ENCODE data around the gene AASS. TPM values are rescaled to one million over a fixed set of nuclear protein-coding genes. Genes with fewer than 3 reads are reported as not detected.
A peak's percentile ranks its signal among the peaks of the same experiment; 100 is the strongest.
"Not testable (repeated sequence)": the region's sequence is repeated elsewhere in the genome, so short reads cannot be mapped to it uniquely, and the experiment has no call there.

The AASS gene
- 10 to 100 TPM; 50.7 to 92.7 (median 68.1) TPM for total RNA-seq

DNA sequence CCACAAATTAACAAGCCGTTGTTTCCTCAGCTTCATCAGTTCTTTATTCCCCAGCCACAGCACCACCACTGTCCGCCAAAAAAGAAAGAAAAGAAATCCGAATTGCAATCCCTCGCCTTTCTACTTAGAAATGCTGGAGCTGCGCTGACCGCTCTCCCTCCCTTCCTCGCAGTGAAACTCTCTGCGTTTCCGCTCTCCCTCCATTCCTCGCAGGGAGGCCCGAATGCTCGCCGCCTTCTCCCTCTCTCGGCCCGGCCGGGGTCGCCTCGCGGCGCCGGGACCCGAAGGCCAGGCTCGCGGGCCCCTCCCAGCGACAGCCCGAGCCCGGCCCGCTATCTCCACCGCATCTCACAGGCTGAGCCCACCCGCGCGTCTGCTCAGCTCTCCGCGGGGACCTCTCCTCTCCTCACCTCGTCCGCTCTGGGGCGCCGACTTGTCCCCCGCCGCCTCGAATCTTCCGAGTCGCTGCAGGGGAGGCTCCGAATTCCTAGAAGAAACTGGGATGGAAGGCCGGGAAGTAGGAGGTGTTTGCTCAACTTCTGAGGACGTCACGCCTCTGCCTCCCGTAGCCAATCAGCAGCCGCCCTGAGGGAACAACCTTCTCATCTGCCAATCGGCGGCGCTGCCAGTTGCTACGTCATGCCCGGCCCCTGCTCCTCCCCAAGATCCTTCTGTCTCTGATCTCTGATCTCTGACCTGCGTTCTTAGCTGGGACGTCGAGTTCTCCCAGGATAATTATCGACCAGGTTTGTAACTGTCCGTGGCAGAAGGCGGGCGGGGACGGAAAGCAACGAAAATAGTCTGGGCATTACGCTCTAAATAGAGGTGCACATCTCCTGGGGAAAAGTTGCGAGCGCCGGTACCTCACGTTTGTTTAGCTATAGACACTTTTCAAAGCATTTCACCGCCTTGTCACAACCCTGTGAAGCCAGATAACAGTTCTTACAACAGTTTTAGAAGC, at the start of gene AASS:
Gene AASS (minus strand): TSS at position 499 of the 961 bp plus-strand sequence. CDS start 10,523 bp downstream, outside the sequence.
- peak; percentile 91 for DNase-seq (ENCODE audit: low spot score)
- TF ChIP-seq, protein P1, sequence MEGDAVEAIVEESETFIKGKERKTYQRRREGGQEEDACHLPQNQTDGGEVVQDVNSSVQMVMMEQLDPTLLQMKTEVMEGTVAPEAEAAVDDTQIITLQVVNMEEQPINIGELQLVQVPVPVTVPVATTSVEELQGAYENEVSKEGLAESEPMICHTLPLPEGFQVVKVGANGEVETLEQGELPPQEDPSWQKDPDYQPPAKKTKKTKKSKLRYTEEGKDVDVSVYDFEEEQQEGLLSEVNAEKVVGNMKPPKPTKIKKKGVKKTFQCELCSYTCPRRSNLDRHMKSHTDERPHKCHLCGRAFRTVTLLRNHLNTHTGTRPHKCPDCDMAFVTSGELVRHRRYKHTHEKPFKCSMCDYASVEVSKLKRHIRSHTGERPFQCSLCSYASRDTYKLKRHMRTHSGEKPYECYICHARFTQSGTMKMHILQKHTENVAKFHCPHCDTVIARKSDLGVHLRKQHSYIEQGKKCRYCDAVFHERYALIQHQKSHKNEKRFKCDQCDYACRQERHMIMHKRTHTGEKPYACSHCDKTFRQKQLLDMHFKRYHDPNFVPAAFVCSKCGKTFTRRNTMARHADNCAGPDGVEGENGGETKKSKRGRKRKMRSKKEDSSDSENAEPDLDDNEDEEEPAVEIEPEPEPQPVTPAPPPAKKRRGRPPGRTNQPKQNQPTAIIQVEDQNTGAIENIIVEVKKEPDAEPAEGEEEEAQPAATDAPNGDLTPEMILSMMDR (IDR thresholded peaks at IDR 0.05): no peak

DNA sequence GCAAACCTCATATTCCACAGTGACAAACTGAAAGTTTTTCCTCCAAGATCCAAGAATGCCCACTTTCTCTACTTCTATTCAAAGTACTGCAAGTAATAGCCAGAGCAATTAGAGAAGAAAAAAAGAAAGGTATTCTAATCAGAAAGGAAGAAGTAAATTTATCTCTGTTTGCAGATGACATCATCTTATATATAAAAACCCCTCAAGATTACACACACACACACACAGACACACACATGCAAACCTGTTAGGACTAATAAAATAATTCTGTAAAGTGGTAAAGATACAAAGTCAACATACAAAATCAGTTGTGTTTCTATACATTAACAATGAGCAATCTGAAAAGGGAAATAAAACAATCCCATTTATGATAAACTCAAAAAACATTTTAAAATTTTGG, 44.7 kb upstream of the AASS start:
- DNase-seq (ENCODE audit: low spot score): no peak
- TF ChIP-seq, protein P1 (IDR thresholded peaks at IDR 0.05): no peak
- no peak for ATAC-seq (ENCODE audit: low FRiP score)

More for the DNA sequence above, at the start of gene AASS:
- ATAC-seq (ENCODE audit: low FRiP score): peak; percentile 97

DNA sequence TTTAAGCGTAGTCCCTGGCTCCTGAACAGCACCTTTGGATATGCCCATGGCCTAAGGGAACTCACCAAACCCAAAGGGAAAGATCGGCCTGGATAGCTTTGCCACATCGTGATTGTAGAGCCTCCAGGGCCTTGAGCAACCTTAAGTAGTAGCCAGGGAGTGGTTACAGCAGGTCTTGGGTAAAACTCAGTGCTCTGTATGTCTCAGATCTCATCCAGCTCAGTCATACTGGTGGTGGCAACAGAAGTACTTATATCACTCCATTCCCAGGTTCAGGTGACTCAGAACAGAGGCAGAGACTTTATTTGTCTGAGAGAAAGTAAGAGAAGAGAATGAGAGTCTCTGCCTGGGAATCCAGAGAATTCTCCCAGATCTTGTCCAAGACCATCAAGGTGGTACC, 39.1 kb upstream of the AASS start:
- DNase-seq (ENCODE audit: low spot score): no peak
- TF ChIP-seq, protein P1 (IDR thresholded peaks at IDR 0.05): no peak
- no peak for ATAC-seq (ENCODE audit: low FRiP score)

DNA sequence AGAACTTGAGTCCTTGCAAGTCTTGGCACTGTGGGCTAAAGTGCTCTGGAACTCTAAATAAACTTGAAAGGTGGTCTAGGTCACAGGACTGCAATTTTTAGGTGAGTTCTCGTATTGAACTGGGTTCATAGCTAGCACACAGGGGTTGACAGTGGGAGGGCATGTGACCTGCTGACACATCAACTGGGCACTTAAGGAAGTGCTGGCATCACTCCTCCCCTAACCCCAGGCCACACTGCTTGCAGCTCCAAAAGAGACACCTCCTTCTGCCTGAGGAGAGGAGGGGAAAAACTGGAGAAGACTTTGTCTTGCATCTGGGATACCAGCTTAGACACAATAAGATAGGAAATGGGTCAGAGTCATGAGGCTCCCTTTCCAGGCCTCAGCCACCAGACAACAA, 38.0 kb upstream of the AASS start:
- TF ChIP-seq, protein P1 (IDR thresholded peaks at IDR 0.05): no peak
- no peak for DNase-seq (ENCODE audit: low spot score)
- no peak for ATAC-seq (ENCODE audit: low FRiP score)

DNA sequence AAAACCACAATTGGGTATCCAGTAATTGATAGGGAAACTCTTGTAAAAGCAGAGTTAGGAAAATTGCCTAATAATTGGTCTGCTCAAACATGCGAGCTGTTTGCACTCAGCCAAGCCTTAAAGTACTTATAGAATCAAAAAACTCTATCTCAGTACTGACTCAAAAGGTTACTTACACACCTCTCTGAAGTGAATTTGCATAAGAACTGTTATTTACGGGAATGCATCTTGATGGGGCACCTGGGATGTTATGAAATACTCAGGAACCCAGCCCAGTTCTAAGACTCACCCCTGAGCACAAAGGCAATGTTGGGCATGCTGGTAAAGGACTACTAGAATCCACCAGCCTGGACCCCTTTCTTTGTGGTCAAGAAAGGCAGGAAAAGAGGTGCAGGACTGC, 28.1 kb upstream of the AASS start:
- not testable (repeated sequence) for DNase-seq (ENCODE audit: low spot score); ATAC-seq (ENCODE audit: low FRiP score)

DNA sequence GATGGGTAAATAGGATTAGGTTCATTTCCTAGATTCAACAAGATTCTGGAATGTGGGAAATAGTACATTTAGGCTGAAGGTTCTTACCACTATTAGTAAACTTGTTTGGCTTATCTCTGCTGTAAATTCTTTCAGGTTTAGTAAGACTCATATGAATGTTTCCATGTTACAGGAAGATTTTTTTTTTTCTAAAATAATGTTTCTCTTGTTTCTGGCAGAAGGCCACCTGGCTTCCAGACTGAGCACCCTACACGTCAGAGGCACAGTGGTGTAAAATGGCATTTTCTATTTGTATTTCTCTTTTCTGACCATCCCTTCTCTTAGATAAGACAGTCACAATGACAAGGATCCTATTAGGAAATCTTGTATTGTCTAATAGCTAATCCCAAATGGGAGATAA, 22.7 kb upstream of the AASS start:
- ATAC-seq (ENCODE audit: low FRiP score) (peak; percentile 76), DNase-seq (ENCODE audit: low spot score) (no peak)
- TF ChIP-seq, protein P1 (IDR thresholded peaks at IDR 0.05): no peak

DNA sequence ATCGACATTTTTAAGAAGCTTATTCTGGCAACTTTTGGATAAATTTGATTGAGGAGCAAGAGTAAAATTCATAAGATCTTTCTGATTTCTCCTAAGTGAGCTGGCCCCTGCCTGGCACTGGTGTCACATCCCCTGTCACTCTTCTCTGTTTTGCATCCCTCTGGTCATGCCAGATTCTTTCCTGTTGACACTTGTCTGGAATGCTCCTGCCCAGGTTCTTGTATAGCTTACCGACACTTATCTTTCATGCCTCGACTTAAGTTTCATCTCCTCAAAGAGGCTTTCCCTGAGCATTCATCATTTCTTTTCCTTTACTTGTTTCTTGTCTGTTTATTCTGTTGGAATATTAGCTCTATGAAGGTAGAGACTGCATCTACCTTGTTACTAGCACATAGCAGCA, 22.2 kb upstream of the AASS start:
- ATAC-seq (ENCODE audit: low FRiP score) (no peak), DNase-seq (ENCODE audit: low spot score) (no peak)
- TF ChIP-seq, protein P1 (IDR thresholded peaks at IDR 0.05): no peak

Data from omental fat pad (tissue), 4 donors.